Calu3 (cell line): ENCODE data around the gene DGKZ. TPM values are rescaled to one million over a fixed set of nuclear protein-coding genes. Genes with fewer than 3 reads are reported as not detected.
A peak's percentile ranks its signal among the peaks of the same experiment; 100 is the strongest.

Source experiments
- BruUV-seq: library from RNA; stranded (reverse); fragments of 400-500 nt; replicated peaks from 2 replicates; lab custom pipeline; 2021; lab: Mats Ljungman, UMichigan
- CTCF ChIA-PET: fragments of 300-600 bp; sonication (Branson Sonifier 250); formaldehyde crosslinking; loops from one replicate; lab custom pipeline; 2022; ENCODE audit warnings: antibody characterized with exemption; lab: Charles Lee
- DNase-seq: peaks from one replicate; pipeline ENCODE4 v3.0.0; 2022
- H3K27ac Mint-ChIP-seq: one replicate; pipeline ENCODE4 v1.8.0; 2022; ENCODE audit warnings: mixed read lengths; ENCODE audit not compliant: unreplicated experiment
- H3K27me3 Mint-ChIP-seq: one replicate; pipeline ENCODE4 v1.8.0; 2022; ENCODE audit warnings: mixed read lengths; ENCODE audit not compliant: unreplicated experiment
- H3K36me3 Mint-ChIP-seq: one replicate; pipeline ENCODE4 v1.8.0; 2022; ENCODE audit warnings: mild to moderate bottlenecking, moderate library complexity, mixed read lengths; ENCODE audit not compliant: insufficient read depth, unreplicated experiment
- H3K4me1 Mint-ChIP-seq: one replicate; pipeline ENCODE4 v1.8.0; 2022; ENCODE audit warnings: mild to moderate bottlenecking, low read depth, mixed read lengths; ENCODE audit not compliant: unreplicated experiment
- H3K4me3 Mint-ChIP-seq: one replicate; pipeline ENCODE4 v1.8.0; 2022; ENCODE audit warnings: mild to moderate bottlenecking, low read depth, moderate library complexity, mixed read lengths; ENCODE audit not compliant: unreplicated experiment
- H3K9me3 Mint-ChIP-seq: one replicate; pipeline ENCODE4 v1.8.0; 2022; ENCODE audit warnings: low read depth, mixed read lengths; ENCODE audit not compliant: unreplicated experiment
- intact Hi-C: fragments of 100-400 bp; cut with micrococcal nuclease; formaldehyde crosslinking; loops from one replicate; pipeline ENCODE4 v1.10.0; 2022; ENCODE audit not compliant: unreplicated experiment
- total RNA-seq: library from RNA; stranded (reverse); gene quantifications from 2 replicates; pipeline ENCODE4 v1.2.3, GENCODE V29; 2022
- TF ChIP-seq, protein P1 (sequence below): fragments of 200-600 bp; IDR thresholded peaks from one replicate; pipeline ENCODE4 v1.8.0; 2022; ENCODE audit warnings: antibody characterized with exemption; ENCODE audit not compliant: unreplicated experiment

DGKZ gene
- total RNA-seq, 1 experiment from 2014 or later = 38.0 TPM

DNA sequence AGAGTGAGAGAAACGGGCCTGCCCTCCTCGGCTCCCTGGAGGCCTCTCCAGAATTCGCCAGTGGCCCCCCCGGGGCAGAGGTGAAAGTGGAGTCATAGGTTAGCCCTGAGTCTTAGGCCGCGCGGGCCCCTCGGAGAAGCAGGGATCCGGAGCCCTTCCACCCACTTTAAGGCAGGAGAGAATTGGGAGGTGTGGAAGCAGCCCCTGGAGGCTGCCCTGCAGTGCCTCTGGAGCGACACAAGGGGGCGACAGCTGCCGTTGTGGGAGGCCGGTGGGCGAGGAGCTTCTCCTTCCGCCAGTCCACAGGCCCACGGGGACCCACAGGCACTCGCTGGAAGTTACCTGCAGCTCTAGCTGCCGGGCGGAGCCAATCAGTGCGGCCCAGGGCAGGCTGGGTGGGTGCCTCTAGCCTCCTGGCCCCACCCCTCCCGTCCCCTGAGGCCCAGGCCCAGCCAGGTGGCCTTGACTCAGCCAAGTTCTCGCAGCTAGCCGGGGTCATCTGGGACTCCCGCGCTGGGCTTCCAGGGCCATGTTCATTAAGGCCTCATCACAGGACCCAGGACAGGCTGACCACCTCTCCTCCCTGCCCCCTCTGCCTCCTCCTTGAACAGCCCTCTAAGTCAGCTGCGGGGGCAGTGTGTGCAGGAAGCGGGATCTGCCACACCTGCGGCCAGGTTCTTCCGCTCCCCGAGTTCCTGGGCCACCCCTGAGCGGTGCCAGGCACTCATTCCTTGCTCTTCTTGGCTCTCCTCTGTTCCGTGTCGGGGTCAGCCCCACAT is 5.0 kb downstream of the DGKZ start:
- no TSS peak for BruUV-seq
- Mint-ChIP-seq H3K36me3 (peaks cover 15% of the 10 kb centered on the region), H3K27ac (no peak overlapping the region), H3K9me3 (no peaks in the 10 kb centered on the region), H3K4me1 (peaks cover 20% of the 10 kb centered on the region), H3K27me3 (peaks cover 1% of the 10 kb centered on the region), H3K4me3 (no peak overlapping the region)
- intact Hi-C loops = no loop called here
- TF ChIP-seq, protein P1, sequence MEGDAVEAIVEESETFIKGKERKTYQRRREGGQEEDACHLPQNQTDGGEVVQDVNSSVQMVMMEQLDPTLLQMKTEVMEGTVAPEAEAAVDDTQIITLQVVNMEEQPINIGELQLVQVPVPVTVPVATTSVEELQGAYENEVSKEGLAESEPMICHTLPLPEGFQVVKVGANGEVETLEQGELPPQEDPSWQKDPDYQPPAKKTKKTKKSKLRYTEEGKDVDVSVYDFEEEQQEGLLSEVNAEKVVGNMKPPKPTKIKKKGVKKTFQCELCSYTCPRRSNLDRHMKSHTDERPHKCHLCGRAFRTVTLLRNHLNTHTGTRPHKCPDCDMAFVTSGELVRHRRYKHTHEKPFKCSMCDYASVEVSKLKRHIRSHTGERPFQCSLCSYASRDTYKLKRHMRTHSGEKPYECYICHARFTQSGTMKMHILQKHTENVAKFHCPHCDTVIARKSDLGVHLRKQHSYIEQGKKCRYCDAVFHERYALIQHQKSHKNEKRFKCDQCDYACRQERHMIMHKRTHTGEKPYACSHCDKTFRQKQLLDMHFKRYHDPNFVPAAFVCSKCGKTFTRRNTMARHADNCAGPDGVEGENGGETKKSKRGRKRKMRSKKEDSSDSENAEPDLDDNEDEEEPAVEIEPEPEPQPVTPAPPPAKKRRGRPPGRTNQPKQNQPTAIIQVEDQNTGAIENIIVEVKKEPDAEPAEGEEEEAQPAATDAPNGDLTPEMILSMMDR = peak; percentile 69
- peak; percentile 30 for DNase-seq
- CTCF ChIA-PET = interaction anchor here (1.0 to 1.6 kb wide), 3 partner anchors 9 to 15 kb away, joined by 3 to 5 read pairs (median 5); no protein-coding TSS in a partner anchor

DNA sequence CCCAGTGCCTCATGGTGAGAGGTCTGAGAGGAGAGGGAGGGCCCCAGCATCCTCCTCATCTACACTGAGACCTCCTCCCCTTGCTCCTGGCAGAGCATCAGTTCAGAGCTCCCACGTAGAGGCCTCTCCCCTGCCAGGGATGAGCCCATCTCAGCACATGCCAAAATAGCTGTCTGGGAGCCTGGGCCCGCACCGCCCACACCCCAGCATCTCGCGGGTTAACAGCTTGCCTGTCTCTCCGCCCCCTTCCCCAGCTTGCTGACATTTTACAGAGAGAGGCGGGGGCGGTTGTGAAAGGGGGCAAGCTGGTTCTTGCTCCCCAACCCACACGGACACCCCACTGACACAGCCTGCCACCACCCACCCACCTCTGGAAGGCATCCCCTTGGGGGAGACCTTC is 6.4 kb downstream of the DGKZ start:
- Mint-ChIP-seq H3K4me1 (peaks cover 20% of the 10 kb centered on the region), H3K9me3 (no peaks in the 10 kb centered on the region), H3K36me3 (peaks cover 2% of the 10 kb centered on the region), H3K27ac (no peak overlapping the region), H3K4me3 (no peak overlapping the region), H3K27me3 (no peaks in the 10 kb centered on the region)
- no peak for DNase-seq
- TF ChIP-seq, protein P1 = no peak
- CTCF ChIA-PET = interaction anchor here (1.2 kb wide), 1 partner anchor 10 kb away, joined by 3 read pairs; no protein-coding TSS in a partner anchor
- intact Hi-C loops = no loop called here
- BruUV-seq = no TSS peak

DNA sequence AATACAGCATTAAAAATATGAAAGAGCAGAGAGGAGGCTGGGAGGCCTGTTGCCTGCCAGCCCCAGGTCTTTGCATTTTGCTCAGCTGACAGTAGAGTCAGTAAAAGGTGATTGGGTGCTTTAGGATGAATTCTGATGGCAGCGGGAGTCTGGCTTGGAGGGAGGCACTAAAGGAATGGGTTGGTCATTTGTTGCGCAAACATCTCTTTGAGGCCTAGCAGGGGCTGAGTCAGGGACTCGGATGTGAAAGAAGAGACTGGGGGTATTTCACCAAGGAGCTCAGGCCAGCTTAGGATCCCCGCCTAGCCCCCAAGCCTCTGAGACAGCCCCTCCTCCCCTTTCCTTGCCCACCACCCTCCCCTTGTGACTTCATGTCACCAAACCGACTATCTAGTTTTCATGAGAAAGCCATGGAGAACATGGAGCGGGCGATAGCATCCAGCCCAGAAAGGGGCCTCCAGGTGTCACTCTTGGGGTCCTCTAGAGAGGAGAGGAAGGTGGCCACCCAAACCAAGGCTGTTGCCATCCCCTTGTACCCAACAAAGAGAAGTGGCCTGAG is 9.7 kb downstream of the DGKZ start:
- BruUV-seq = no TSS peak
- no peak overlapping the region for H3K4me3 Mint-ChIP-seq
- no peak for DNase-seq
- no peaks in the 10 kb centered on the region for H3K27me3 Mint-ChIP-seq
- TF ChIP-seq, protein P1 = no peak
- CTCF ChIA-PET = no interaction called here
- H3K9me3 Mint-ChIP-seq = no peaks in the 10 kb centered on the region
- peaks cover 14% of the 10 kb centered on the region for H3K4me1 Mint-ChIP-seq
- no peaks in the 10 kb centered on the region for H3K36me3 Mint-ChIP-seq
- intact Hi-C loops = no loop called here
- no peak overlapping the region for H3K27ac Mint-ChIP-seq

DNA sequence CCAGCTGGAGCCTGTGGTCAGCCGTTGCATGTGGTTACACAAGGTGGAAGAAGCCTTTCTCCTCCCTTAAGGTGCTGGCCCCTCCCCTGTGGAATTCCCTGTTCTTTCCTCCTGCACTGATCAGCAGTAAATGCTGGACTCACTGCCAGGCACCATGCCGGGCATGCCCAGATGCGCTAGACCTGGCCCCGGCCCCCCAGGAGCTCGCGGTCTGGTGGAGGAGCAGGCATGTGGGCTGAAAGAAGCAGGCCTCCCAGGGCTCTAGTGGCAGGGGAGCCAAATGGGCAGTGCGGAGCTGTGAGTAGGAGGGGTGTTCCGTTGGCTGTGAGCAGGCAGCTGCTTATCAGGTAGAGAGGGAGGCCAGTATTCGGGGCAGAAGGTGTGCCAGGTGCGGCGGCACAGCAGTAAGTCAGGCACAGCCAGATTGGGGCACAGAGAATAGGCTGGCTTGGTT is 10.2 kb downstream of the DGKZ start:
- BruUV-seq = no TSS peak
- H3K27me3 Mint-ChIP-seq = no peaks in the 10 kb centered on the region
- no peak overlapping the region for H3K27ac Mint-ChIP-seq
- TF ChIP-seq, protein P1 = no peak
- peaks cover 17% of the 10 kb centered on the region for H3K4me1 Mint-ChIP-seq
- intact Hi-C loops = no loop called here
- CTCF ChIA-PET = no interaction called here
- no peaks in the 10 kb centered on the region for H3K36me3 Mint-ChIP-seq
- no peaks in the 10 kb centered on the region for H3K9me3 Mint-ChIP-seq
- H3K4me3 Mint-ChIP-seq = no peak overlapping the region
- no peak for DNase-seq
